ENCODE measurements around the gene SPTLC1. TPM values are rescaled to one million over a fixed set of nuclear protein-coding genes. Genes with fewer than 3 reads are reported as not detected.

The SPTLC1 gene
- total RNA-seq, 4 donors from 2014 or later: 36.7 to 160 (median 112) TPM

DNA sequence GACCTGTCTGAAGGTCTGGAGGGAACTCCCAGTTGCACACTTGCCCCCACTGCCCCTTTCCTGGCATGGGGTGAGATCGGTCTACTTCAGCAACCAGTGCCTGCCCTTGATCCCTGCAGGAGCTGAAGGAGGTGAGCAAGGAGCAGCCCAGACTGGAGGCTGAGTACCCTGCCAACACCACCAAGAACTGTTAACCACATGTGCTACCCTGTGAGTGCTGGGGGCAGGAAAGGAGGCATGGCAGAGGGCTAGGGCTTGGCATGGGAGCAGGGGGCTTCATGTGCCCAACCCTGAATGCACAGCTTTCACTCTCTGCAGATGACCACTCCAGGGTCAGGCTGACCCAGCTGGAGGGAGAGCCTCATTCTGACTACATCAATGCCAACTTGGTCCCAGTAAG, 17.3 kb upstream of the SPTLC1 start:
- Histone ChIP-seq H3K27me3 (peaks cover 4% of the 10 kb centered on the region), H3K4me1 (peaks cover 0 to 7% (median 3%) of the 10 kb centered on the region in 4 donors), H3K36me3 (no peaks in the 10 kb centered on the region), H3K27ac (no peak overlapping the region), H3K9me3 (no peaks in the 10 kb centered on the region), H3K4me3 (no peak overlapping the region)
- TF ChIP-seq, protein P1, sequence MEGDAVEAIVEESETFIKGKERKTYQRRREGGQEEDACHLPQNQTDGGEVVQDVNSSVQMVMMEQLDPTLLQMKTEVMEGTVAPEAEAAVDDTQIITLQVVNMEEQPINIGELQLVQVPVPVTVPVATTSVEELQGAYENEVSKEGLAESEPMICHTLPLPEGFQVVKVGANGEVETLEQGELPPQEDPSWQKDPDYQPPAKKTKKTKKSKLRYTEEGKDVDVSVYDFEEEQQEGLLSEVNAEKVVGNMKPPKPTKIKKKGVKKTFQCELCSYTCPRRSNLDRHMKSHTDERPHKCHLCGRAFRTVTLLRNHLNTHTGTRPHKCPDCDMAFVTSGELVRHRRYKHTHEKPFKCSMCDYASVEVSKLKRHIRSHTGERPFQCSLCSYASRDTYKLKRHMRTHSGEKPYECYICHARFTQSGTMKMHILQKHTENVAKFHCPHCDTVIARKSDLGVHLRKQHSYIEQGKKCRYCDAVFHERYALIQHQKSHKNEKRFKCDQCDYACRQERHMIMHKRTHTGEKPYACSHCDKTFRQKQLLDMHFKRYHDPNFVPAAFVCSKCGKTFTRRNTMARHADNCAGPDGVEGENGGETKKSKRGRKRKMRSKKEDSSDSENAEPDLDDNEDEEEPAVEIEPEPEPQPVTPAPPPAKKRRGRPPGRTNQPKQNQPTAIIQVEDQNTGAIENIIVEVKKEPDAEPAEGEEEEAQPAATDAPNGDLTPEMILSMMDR (IDR thresholded peaks at IDR 0.05): no peak
- TF ChIP-seq POLR2A (IDR thresholded peaks at IDR 0.05): no peak
- no peak for TF ChIP-seq POLR2AphosphoS5 (IDR thresholded peaks at IDR 0.05)
- TF ChIP-seq EP300 (IDR thresholded peaks at IDR 0.05; ENCODE audit: low read depth): no peak
- 100% methylated on average over 1 of the region's 1 CpG; no CpG with 5 or more reads in 1 of the 2 donors for WGBS, 2 donors (ENCODE audit: low coverage in 1 of 2)
- in situ Hi-C loops (cut with MboI; ENCODE audit: low pct_ligation_motif_present in 1 of 4, low pct_unique_long_range_greater_than_20kb in 1 of 4, low sequenced_read_pairs in 3 of 4) (loop anchor here (10.0 to 25.0 kb wide), 5 partner anchors 105 to 655 kb away; no protein-coding TSS in a partner anchor), intact Hi-C loops (cut with DNase I; ENCODE audit: low total_unique reads) (loop anchor here (10.0 kb wide), 1 partner anchor 162 kb away; the partner anchor contains the start of gene IARS1)
- no peak for DNase-seq

DNA sequence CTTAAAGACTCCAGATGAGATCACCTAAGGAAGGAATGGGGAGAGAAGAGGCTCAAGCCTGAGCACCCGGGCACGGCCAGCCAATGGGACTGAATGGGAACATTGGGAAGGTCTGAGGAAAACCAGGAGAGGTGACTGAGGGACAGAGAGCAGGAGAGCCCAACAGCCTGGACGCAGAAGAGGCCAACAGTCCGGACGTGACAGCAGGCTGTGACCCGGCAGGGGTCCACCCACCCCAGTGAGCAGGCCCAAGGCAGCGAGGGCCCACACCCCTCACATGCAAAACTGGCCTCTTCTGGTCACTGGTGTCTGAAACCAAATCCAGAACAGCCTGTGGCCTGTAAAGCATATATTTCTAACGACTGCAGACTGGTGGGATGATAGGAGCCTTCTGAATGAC, 7.6 kb upstream of the SPTLC1 start:
- in situ Hi-C loops (cut with MboI; ENCODE audit: low pct_ligation_motif_present in 1 of 4, low pct_unique_long_range_greater_than_20kb in 1 of 4, low sequenced_read_pairs in 3 of 4) (no loop called here), intact Hi-C loops (cut with DNase I; ENCODE audit: low total_unique reads) (no loop called here)
- Histone ChIP-seq H3K4me1 (no peaks in the 10 kb centered on the region), H3K9me3 (no peaks in the 10 kb centered on the region), H3K27me3 (no peaks in the 10 kb centered on the region), H3K36me3 (no peaks in the 10 kb centered on the region), H3K4me3 (no peak overlapping the region), H3K27ac (no peak overlapping the region)
- 66% methylated on average over 8 of the region's 8 CpGs; no CpG with 5 or more reads in 1 of the 2 donors for WGBS, 2 donors (ENCODE audit: low coverage in 1 of 2)
- DNase-seq: no peak
- TF ChIP-seq POLR2AphosphoS5 (IDR thresholded peaks at IDR 0.05) (no peak), EP300 (IDR thresholded peaks at IDR 0.05; ENCODE audit: low read depth) (no peak)
- TF ChIP-seq, protein P1 (IDR thresholded peaks at IDR 0.05): no peak

DNA sequence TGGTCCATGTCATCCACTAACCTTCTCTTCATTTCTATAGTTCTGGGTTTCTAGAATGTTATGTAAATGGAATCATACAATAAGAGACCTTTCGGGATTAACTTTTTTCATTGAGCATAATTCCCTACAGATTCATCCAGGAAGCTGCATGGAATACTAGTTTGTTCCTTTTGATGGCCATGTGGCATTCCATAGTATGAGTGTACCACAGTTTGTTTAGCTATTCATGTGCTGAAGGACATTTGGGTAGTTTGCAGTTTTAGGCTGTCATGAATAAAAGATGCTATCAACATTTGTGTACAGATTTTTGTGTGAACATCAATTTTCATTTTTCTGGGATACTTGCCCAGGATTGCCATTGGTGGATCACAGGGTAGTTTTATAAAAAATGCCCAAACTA, 6.8 kb upstream of the SPTLC1 start:
- no peak overlapping the region for H3K27ac ChIP-seq
- in situ Hi-C loops (cut with MboI; ENCODE audit: low pct_ligation_motif_present in 1 of 4, low pct_unique_long_range_greater_than_20kb in 1 of 4, low sequenced_read_pairs in 3 of 4) (no loop called here), intact Hi-C loops (cut with DNase I; ENCODE audit: low total_unique reads) (no loop called here)
- H3K4me3 ChIP-seq: no peak overlapping the region
- H3K27me3 ChIP-seq: no peaks in the 10 kb centered on the region
- WGBS, 2 donors (ENCODE audit: low coverage in 1 of 2): 70 to 94% methylated on average over 1 of the region's 1 CpG
- H3K4me1 ChIP-seq: no peaks in the 10 kb centered on the region
- no peaks in the 10 kb centered on the region for H3K9me3 ChIP-seq
- DNase-seq: no peak
- no peaks in the 10 kb centered on the region for H3K36me3 ChIP-seq
- TF ChIP-seq EP300 (IDR thresholded peaks at IDR 0.05; ENCODE audit: low read depth): no peak
- no peak for TF ChIP-seq POLR2AphosphoS5 (IDR thresholded peaks at IDR 0.05)

DNA sequence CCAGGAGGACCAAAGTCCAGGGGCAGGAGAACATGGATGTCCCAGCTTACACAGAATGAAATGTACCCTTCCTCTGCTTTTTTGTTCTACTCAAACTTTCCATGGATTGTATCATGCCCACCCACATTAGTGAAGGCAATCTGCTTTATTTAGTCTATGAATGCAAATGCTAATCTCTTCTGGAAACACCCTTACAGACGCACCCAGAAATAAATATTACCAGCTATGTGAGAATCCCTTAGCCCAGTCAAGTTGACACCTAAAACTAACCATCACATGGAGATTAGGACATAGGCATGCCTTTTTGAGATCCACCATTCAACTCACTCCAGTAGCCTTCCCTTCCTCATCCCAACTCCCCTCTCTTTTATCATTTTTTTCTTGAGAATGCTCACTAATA, 6.1 kb upstream of the SPTLC1 start:
- TF ChIP-seq POLR2AphosphoS5 (IDR thresholded peaks at IDR 0.05) (no peak), EP300 (IDR thresholded peaks at IDR 0.05; ENCODE audit: low read depth) (no peak), POLR2A (IDR thresholded peaks at IDR 0.05) (no peak)
- TF ChIP-seq, protein P1 (IDR thresholded peaks at IDR 0.05): no peak
- H3K9me3 ChIP-seq: no peaks in the 10 kb centered on the region
- 73 to 100% methylated on average over 1 of the region's 1 CpG for WGBS, 2 donors (ENCODE audit: low coverage in 1 of 2)
- H3K4me3 ChIP-seq: no peak overlapping the region
- in situ Hi-C loops (cut with MboI; ENCODE audit: low pct_ligation_motif_present in 1 of 4, low pct_unique_long_range_greater_than_20kb in 1 of 4, low sequenced_read_pairs in 3 of 4): no loop called here
- no peaks in the 10 kb centered on the region for H3K27me3 ChIP-seq
- H3K4me1 ChIP-seq: no peaks in the 10 kb centered on the region
- no peak for DNase-seq
- no peaks in the 10 kb centered on the region for H3K36me3 ChIP-seq
- H3K27ac ChIP-seq: no peak overlapping the region
- intact Hi-C loops (cut with DNase I; ENCODE audit: low total_unique reads): no loop called here

DNA sequence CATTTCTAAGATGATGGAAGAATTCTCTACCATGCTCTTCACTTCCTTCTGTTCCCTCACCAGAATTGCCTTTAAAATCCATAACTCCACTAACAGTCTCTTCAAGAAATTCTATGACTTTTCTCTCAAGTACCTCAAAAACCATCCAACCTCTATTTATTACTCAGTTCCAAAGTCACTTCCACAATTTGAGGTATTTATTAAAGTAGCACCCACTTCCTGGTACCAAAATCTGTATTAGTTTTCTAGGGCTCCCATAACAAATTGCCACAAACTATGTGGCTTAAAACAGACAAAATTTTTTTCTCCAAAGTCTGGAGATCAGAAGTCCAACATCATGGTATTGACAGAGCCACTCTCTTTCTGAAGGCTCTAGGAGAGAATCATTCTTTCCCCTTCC, 4.9 kb upstream of the SPTLC1 start:
- intact Hi-C loops (cut with DNase I; ENCODE audit: low total_unique reads): no loop called here
- no peaks in the 10 kb centered on the region for H3K27me3 ChIP-seq
- no peak overlapping the region for H3K4me3 ChIP-seq
- in situ Hi-C loops (cut with MboI; ENCODE audit: low pct_ligation_motif_present in 1 of 4, low pct_unique_long_range_greater_than_20kb in 1 of 4, low sequenced_read_pairs in 3 of 4): no loop called here
- DNase-seq: no peak
- H3K36me3 ChIP-seq: no peaks in the 10 kb centered on the region
- TF ChIP-seq POLR2A (IDR thresholded peaks at IDR 0.05) (no peak), EP300 (IDR thresholded peaks at IDR 0.05; ENCODE audit: low read depth) (no peak), POLR2AphosphoS5 (IDR thresholded peaks at IDR 0.05) (no peak)
- TF ChIP-seq, protein P1 (IDR thresholded peaks at IDR 0.05): no peak
- peaks cover 0 to 5% (median 1%) of the 10 kb centered on the region in 4 donors for H3K4me1 ChIP-seq
- H3K27ac ChIP-seq: no peak overlapping the region
- no peaks in the 10 kb centered on the region for H3K9me3 ChIP-seq
